ENCODE data around the gene HERC2. TPM values are rescaled to one million over a fixed set of nuclear protein-coding genes. Genes with fewer than 3 reads are reported as not detected.

Gene HERC2
- total and polyA plus RNA-seq, 9 of the 15 experiments (the other 6 are each of a cell fraction or from before 2014, with no cell fraction given) = 10.6 to 84.0 (median 42.6) TPM

DNA sequence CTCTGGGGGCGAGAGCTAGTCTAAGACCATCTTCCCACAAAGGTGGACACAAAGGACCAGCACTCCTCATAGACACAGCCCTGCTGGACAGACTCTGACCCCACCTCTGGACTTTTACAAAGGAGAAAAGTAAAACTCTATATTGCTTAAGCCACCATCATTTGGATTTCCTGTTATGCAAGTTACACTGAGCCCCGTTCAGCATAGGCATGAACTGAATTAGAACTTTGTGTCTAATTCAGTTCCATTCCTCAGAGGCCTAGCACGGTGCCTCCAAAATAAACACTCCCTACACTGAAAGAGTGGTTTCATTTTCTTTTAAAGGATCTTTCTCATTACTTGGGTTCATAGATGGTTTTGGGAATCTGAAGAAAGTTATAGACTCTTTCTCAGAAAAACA, 143.7 kb downstream of the HERC2 start:
- H3K27ac ChIP-seq (ENCODE audit: extremely low read depth, low read depth, low read length) = no peak overlapping the region
- ChIA-PET POLR2A (no interaction called here), CTCF (ENCODE audit: low intra/inter-chr PET ratio) (no interaction called here)
- WGBS (ENCODE audit: insufficient coverage, low coverage, missing lambda C conversion rate) = 100% methylated on average over 2 of the region's 3 CpGs
- no TSS peak for BruUV-seq (replicated peaks)
- H3K9ac ChIP-seq (ENCODE audit: insufficient read depth in 1 of 2, low read depth in 2 of 2, low read length in 2 of 2) = no peak overlapping the region
- intact Hi-C loops (cut with micrococcal nuclease) (no loop called here), in situ Hi-C loops (cut with MboI) (no loop called here)
- no peak overlapping the region for H3K4me3 ChIP-seq
- DNase-seq (ENCODE audit: extremely low read depth in 1 of 4, low spot score in 3 of 4) (no peak), FAIRE-seq (no peak), ATAC-seq (no peak)
- no peak overlapping the region for H3K4me2 ChIP-seq (ENCODE audit: insufficient read depth, low read length)
- H3K36me3 ChIP-seq (ENCODE audit: control insufficient read depth, insufficient read depth, low read length) = peaks cover 85% of the 10 kb centered on the region
- no peaks in the 10 kb centered on the region for H3K9me3 ChIP-seq (replicated peaks; ENCODE audit: control insufficient read depth, insufficient read depth, low read depth, low read length)
- H3K27me3 ChIP-seq (ENCODE audit: control insufficient read depth in 2 of 2, insufficient read depth in 2 of 2, low read length in 2 of 2) = no peaks in the 10 kb centered on the region
- H4K20me1 ChIP-seq (replicated peaks; ENCODE audit: control insufficient read depth, insufficient read depth, low read length) = no peaks in the 10 kb centered on the region
- H3K4me1 ChIP-seq (replicated peaks in 1 of 2; ENCODE audit: control insufficient read depth in 2 of 2, insufficient read depth in 2 of 2, low read length in 2 of 2) = no peaks in the 10 kb centered on the region
- no peaks in the 10 kb centered on the region for H3K9me1 ChIP-seq (ENCODE audit: control insufficient read depth, insufficient read depth, low read length)
- H2AFZ ChIP-seq (ENCODE audit: low read depth, low read length) = no peak overlapping the region
- H3K79me2 ChIP-seq (ENCODE audit: control insufficient read depth, insufficient read depth, low read length) = no peaks in the 10 kb centered on the region
- TF ChIP-seq HMGXB4 (CRISPR knock-in tag; IDR thresholded peaks at IDR 0.05) (no peak), RBM17 (IDR thresholded peaks at IDR 0.05; ENCODE audit: borderline replicate concordance, low read depth, low read length) (no peak), HMGN3 (IDR thresholded peaks at IDR 0.05; ENCODE audit: borderline replicate concordance, extremely low read depth, insufficient read length, low read depth, low read length) (no peak), PCBP1 (IDR thresholded peaks at IDR 0.05; ENCODE audit: low read depth, low read length, poor library complexity, severe bottlenecking) (no peak), ZNF766 (CRISPR knock-in tag; conservative IDR thresholded peaks at IDR 0.05) (no peak), KLF16 (IDR thresholded peaks at IDR 0.05) (no peak), ZFP91 (CRISPR knock-in tag; IDR thresholded peaks at IDR 0.05) (no peak), NEUROD1 (IDR thresholded peaks at IDR 0.05; ENCODE audit: borderline replicate concordance, low read depth, low read length, partially characterized antibody) (no peak), BMI1 (IDR thresholded peaks at IDR 0.05; ENCODE audit: low read length) (no peak), SRF (CRISPR knock-in tag; IDR thresholded peaks at IDR 0.05) (no peak)
- TF ChIP-seq, protein P1, sequence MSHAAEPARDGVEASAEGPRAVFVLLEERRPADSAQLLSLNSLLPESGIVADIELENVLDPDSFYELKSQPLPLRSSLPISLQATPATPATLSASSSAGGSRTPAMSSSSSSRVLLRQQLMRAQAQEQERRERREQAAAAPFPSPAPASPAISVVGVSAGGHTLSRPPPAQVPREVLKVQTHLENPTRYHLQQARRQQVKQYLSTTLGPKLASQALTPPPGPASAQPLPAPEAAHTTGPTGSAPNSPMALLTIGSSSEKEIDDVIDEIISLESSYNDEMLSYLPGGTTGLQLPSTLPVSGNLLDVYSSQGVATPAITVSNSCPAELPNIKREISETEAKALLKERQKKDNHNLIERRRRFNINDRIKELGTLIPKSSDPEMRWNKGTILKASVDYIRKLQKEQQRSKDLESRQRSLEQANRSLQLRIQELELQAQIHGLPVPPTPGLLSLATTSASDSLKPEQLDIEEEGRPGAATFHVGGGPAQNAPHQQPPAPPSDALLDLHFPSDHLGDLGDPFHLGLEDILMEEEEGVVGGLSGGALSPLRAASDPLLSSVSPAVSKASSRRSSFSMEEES (CRISPR knock-in tag; IDR thresholded peaks at IDR 0.05) = no peak
